Measurements from ENCODE around the gene CLCN7. TPM values are rescaled to one million over a fixed set of nuclear protein-coding genes. Genes with fewer than 3 reads are reported as not detected.
A peak's percentile ranks its signal among the peaks of the same experiment; 100 is the strongest.

The CLCN7 gene
- total and polyA plus RNA-seq, 2 of the 13 experiments (the other 11 are each of a cell fraction or from before 2014, with no cell fraction given), result 24.6 to 25.1 TPM

DNA sequence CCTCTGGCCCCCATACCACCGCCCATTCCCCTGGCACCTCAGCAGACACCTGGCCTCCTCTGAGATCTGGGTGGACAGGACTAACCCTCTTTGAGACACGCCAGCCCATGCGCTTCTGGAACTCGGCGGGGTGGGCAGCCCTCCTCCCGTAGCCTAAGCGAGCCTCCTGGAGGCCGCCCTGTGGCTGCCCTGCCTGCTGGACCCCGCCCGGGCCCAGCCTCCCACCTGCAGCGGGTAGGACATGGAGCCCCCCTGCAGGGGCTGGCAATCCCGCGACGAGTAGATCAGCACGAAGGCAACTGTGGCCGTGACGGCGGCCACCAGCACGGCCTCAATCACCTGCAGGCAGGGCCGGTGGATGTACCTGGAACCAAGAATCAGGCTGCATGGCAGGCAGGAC is 22.3 kb downstream of the CLCN7 start:
- H3K9ac ChIP-seq (ENCODE audit: insufficient read depth, low read depth, low read length), result no peak overlapping the region
- H3K4me1 ChIP-seq (ENCODE audit: insufficient read depth, low read length), result no peaks in the 10 kb centered on the region
- FAIRE-seq (no peak), ATAC-seq (no peak), DNase-seq (ENCODE audit: low spot score) (no peak)
- 90% methylated on average over 2 of the region's 20 CpGs for WGBS (ENCODE audit: low lambda C conversion rate)
- in situ Hi-C loops (cut with HindIII; ENCODE audit: extremely low pct_ligation_motif_present, low pct_unique_long_range_greater_than_20kb), result no loop called here
- no peaks in the 10 kb centered on the region for H4K20me1 ChIP-seq (ENCODE audit: insufficient read depth, low read length)
- H3K27ac ChIP-seq (ENCODE audit: extremely low read length, insufficient read depth, low read length), result no peak overlapping the region
- TF ChIP-seq ZNF160 (CRISPR knock-in tag; IDR thresholded peaks at IDR 0.05) (no peak), HOXD1 (CRISPR knock-in tag; IDR thresholded peaks at IDR 0.05) (no peak), SPEN (CRISPR knock-in tag; IDR thresholded peaks at IDR 0.05; ENCODE audit: low read depth) (no peak), ZNF230 (CRISPR knock-in tag; IDR thresholded peaks at IDR 0.05) (no peak), POLR2A (IDR thresholded peaks at IDR 0.05; ENCODE audit: insufficient read depth in 1 of 2, low read depth in 2 of 2, low read length in 2 of 2) (no peak)
- TF ChIP-seq, protein P1, sequence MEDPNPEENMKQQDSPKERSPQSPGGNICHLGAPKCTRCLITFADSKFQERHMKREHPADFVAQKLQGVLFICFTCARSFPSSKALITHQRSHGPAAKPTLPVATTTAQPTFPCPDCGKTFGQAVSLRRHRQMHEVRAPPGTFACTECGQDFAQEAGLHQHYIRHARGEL (CRISPR knock-in tag; IDR thresholded peaks at IDR 0.05), result no peak
- TF ChIP-seq, protein P2, sequence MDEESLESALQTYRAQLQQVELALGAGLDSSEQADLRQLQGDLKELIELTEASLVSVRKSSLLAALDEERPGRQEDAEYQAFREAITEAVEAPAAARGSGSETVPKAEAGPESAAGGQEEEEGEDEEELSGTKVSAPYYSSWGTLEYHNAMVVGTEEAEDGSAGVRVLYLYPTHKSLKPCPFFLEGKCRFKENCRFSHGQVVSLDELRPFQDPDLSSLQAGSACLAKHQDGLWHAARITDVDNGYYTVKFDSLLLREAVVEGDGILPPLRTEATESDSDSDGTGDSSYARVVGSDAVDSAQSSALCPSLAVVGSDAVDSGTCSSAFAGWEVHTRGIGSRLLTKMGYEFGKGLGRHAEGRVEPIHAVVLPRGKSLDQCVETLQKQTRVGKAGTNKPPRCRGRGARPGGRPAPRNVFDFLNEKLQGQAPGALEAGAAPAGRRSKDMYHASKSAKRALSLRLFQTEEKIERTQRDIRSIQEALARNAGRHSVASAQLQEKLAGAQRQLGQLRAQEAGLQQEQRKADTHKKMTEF (CRISPR knock-in tag; IDR thresholded peaks at IDR 0.05), result no peak
- H3K36me3 ChIP-seq (replicated peaks in 1 of 2; ENCODE audit: control insufficient read depth in 1 of 2, insufficient read depth in 2 of 2, low read length in 2 of 2), result peaks cover 7 to 13% of the 10 kb centered on the region in 2 experiments; a peak in 4 of 5 replicates
- ChIA-PET POLR2A (no interaction called here), CTCF (ENCODE audit: low intra/inter-chr PET ratio, low total read pairs) (no interaction called here)
- no TSS peak for BruUV-seq (replicated peaks)
- H3K9me3 ChIP-seq (ENCODE audit: low read length), result no peaks in the 10 kb centered on the region
- intact Hi-C loops (cut with micrococcal nuclease; ENCODE audit: unreplicated experiment), result no loop called here
- H3K4me2 ChIP-seq (ENCODE audit: low read depth, low read length), result no peak overlapping the region
- H3K4me3 ChIP-seq (replicated peaks in 1 of 3; ENCODE audit: insufficient read depth in 1 of 3, low read depth in 2 of 3, low read length in 3 of 3), result no peak overlapping the region
- no peak overlapping the region for H2AFZ ChIP-seq (ENCODE audit: low read length)
- H3K27me3 ChIP-seq (ENCODE audit: control insufficient read depth in 1 of 2, insufficient read depth in 2 of 2, low read length in 2 of 2), result no peaks in the 10 kb centered on the region
- no peaks in the 10 kb centered on the region for H3K79me2 ChIP-seq (ENCODE audit: insufficient read depth, low read length)

DNA sequence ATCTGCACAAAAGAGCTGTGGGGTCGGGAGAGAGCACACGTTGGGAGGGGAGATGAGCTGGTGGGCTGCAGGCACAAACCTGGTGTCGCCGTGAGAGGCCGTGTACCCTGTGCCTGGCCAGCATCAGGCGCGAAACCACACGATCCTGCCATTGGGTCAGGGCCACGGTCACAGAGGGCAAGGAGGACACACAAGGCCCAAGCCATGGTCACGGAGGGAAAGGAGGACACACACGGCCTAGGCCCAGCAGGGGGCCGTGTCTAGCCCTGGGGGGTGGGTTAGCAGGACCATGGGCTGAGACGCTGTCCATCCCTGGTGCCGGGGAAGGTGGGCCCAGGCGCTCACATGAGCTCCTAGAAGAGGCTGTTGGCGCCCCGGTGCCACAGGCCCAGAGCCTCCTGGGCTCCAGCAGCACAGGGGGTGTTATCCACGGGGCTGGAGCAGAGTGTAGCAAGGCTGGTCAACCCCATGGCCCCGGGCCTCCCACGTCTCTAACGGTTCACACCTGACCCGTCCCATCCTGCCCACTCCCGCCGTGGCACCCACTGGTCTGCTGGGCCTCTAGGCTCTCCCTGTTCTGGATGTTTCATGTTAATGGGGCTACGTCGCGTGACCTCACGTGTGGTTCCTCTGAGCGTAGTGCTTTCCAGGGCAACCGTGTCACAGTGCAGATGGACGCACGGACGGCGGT is 23.0 kb downstream of the CLCN7 start:
- Histone ChIP-seq H3K4me2 (ENCODE audit: low read depth, low read length) (no peak overlapping the region), H4K20me1 (ENCODE audit: insufficient read depth, low read length) (no peaks in the 10 kb centered on the region), H3K27ac (ENCODE audit: extremely low read length, insufficient read depth, low read length) (no peak overlapping the region), H3K79me2 (ENCODE audit: insufficient read depth, low read length) (no peaks in the 10 kb centered on the region), H2AFZ (ENCODE audit: low read length) (no peak overlapping the region), H3K4me3 (replicated peaks in 1 of 3; ENCODE audit: insufficient read depth in 1 of 3, low read depth in 2 of 3, low read length in 3 of 3) (no peak overlapping the region), H3K9me3 (ENCODE audit: low read length) (no peaks in the 10 kb centered on the region), H3K27me3 (ENCODE audit: control insufficient read depth in 1 of 2, insufficient read depth in 2 of 2, low read length in 2 of 2) (no peaks in the 10 kb centered on the region), H3K9ac (ENCODE audit: insufficient read depth, low read depth, low read length) (no peak overlapping the region), H3K36me3 (replicated peaks in 1 of 2; ENCODE audit: control insufficient read depth in 1 of 2, insufficient read depth in 2 of 2, low read length in 2 of 2) (peaks cover 7 to 13% of the 10 kb centered on the region in 2 experiments; a peak in 4 of 5 replicates), H3K4me1 (ENCODE audit: insufficient read depth, low read length) (no peaks in the 10 kb centered on the region)
- no peak for TF ChIP-seq SYNCRIP (IDR thresholded peaks at IDR 0.05; ENCODE audit: insufficient read depth, low read depth, low read length)
- peak; percentile 66 for TF ChIP-seq AGO2 (optimal IDR thresholded peaks at IDR 0.05; ENCODE audit: low read depth, low read length)
- TF ChIP-seq RFX5 (IDR thresholded peaks at IDR 0.05; ENCODE audit: low read depth, low read length), result no peak
- no peak for TF ChIP-seq KLF16 (CRISPR knock-in tag; IDR thresholded peaks at IDR 0.05)
- no peak for TF ChIP-seq KDM5B (CRISPR knock-in tag; IDR thresholded peaks at IDR 0.05; ENCODE audit: borderline replicate concordance)
- 94% methylated on average over 6 of the region's 34 CpGs for WGBS (ENCODE audit: low lambda C conversion rate)
- intact Hi-C loops (cut with micrococcal nuclease; ENCODE audit: unreplicated experiment), result no loop called here
- BruUV-seq (replicated peaks), result no TSS peak
- in situ Hi-C loops (cut with HindIII; ENCODE audit: extremely low pct_ligation_motif_present, low pct_unique_long_range_greater_than_20kb), result no loop called here
- ATAC-seq, result no peak
- FAIRE-seq, result no peak
- CTCF ChIA-PET (ENCODE audit: low intra/inter-chr PET ratio, low total read pairs), result no interaction called here
- POLR2A ChIA-PET, result no interaction called here
- DNase-seq (ENCODE audit: low spot score), result no peak
